ENCODE measurements around the gene MB.

The MB gene

DNA sequence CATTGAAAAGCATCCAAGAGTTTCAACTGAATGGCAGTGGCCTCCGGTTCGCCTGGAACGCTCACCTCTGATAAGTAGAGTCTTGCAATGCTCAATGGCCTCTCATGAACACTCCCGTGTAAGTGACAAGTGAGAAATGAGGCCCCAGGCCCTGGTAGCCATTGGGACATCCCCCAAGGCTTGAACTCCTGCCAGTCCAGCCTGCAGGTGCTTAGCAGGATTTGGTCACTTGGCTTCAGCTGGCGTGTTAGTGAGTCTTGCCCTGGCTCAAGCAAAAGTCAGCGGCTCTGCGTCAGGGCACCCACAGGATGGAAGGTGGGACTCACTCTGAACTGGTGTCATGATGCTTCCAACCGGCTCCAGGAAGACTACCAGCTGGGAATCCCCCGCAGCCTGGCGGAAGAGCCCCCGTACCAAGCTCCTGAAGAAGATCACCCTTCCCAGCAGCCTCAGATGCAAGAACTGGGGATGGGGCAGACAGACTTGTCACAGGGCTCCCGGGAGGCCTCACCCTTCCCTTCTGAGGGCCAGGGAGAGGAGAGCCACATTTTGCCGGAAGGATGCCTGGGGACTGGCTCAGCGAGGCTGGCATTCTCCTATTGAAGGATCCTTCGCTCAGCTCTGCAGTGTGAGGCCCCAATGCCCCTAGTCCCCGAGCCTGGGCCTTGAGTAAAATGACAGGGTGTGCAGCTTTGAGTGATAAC, 19.3 kb downstream of the MB start:
- DNase-seq (ENCODE audit: low read depth in 3 of 3, low spot score in 1 of 3): no peak

DNA sequence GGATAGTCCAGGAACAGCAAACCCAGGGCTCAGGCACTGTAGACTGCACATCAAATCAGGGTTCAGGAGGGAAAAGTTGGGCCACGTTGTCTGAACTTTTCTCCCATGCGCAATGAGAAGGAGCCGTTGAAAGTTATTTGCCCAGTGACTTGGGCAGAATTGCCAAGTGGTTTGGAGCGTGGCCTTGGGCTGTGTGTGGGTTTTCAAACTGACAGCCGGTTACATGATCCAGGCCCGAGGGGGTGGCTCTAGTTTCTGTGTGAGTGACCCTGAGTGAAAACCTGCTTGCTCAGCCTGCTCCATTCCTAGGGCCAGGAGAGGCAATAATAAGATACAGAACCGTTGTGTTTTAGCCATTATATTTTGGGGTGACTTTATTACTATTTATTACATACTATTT, 20.3 kb downstream of the MB start:
- DNase-seq (ENCODE audit: low read depth in 3 of 3, low spot score in 1 of 3): no peak

- no peak for DNase-seq (ENCODE audit: low read depth in 3 of 3, low spot score in 1 of 3)
Observed at GRCh38 chr22:35594686-35595085, 22.4 kb downstream of the MB start.

DNA sequence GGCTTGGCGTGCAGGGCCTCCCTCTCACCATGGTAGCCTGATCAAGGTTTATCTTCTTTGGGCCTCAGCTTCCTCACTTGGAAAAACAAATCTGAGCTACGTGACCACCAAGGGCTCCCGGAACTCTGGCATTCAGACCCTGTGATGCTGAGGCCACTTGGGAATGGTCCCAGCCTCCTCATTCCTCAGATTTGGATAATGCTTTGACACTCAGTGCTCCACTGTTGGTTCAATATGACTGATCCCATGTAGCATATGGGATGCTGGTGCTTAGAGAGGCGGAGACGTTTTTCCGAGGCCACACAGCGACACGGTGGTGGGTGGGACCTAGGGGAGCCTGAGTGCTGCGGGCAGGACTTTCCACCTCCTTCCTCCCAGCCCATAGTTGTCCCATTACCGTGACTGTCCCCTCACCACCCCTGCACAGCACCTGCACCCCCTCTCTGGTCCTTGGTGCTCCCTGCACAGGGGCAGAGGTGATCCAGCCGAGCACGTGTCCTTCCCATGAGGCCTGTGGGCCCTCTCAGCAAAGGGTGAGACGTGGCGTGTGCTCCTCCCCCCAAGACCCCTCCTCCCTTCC, 23.1 kb downstream of the MB start:
- DNase-seq (ENCODE audit: low read depth in 3 of 3, low spot score in 1 of 3): no peak

DNA sequence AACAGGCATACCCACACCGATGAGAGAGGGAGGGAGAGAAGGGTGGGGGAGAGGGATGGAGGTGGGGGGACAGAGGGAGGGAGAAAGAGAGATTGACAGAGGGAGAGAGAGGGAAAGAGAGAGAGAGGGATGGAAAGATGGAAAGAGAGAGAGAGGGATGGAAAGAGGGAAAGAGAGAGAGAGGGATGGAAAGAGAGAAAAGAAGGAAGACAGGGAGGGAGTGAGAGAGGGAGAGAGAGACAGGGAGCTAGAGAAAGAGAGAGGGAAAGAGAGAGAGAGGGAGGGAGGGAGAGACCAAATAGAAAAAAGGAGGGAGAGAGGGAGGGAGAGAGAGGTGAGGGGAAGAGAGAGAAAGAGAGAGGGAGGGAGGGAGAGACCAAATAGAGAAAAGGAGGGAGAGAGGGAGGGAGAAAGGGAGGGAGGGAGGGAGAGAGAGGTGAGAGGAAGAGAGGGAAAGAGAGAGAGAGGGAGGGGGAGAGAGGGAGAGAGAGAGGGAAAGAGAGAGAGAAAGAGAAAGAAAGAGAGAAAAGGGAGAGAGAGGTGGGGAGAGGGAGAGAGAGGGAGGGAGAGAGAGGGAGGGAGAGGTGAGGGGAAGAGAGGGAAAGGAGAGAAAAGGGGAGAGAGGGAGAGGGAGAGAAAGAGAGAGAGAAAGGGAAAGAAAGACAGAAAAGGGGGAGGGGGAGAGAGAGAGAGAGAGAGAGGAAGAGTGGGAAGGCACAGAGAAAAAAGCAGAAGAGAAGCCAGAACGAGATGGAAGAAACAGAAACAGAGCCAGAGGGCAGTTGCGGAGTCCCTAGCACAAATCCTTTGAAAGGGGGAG, 23.8 kb downstream of the MB start:
- DNase-seq (ENCODE audit: low read depth in 3 of 3, low spot score in 1 of 3): no peak

DNA sequence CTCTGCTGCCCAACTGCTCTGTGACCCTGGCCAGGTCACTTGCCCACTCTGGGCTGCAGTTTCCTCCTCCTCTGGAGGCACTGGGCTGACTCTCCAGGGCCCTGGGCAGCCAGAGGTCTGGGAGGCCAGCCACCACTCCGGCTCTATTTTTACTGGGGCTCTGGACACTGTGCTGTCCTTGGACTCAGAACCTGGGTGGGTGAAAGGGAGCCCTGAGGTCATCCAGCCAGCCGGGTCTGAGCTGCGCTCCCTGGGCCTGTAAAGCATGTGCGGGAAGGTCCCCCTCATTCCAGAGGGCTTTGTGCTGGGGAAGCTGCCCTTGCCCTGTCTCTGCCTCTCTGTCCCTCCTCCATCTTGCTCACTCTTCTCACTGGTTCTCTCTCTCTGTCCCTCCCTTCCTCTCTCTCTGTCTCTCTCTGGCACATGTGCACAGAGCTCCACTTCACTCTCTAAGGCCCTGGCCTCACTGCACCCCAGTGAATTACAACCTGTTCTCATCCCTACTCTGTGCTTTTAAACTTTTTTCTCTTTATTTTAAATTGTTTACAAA, 24.6 kb downstream of the MB start:
- DNase-seq (ENCODE audit: low read depth in 3 of 3, low spot score in 1 of 3): no peak

- no peak for DNase-seq (ENCODE audit: low read depth in 3 of 3, low spot score in 1 of 3)
Observed at GRCh38 chr22:35591714-35592417, 25.3 kb downstream of the MB start.

- DNase-seq (ENCODE audit: low read depth in 3 of 3, low spot score in 1 of 3): no peak
Observed at GRCh38 chr22:35590634-35591295, 26.4 kb downstream of the MB start.

- DNase-seq (ENCODE audit: low read depth in 3 of 3, low spot score in 1 of 3): no peak
Observed at GRCh38 chr22:35589756-35590093, 27.4 kb downstream of the MB start.

GRCh38 chr22:35589071-35589755, 27.9 kb downstream of the MB start:
- DNase-seq (ENCODE audit: low read depth in 3 of 3, low spot score in 1 of 3): no peak

- no peak for DNase-seq (ENCODE audit: low read depth in 3 of 3, low spot score in 1 of 3)
Observed at GRCh38 chr22:35587896-35588295, 29.2 kb downstream of the MB start.

GRCh38 chr22:35587447-35587870, 29.7 kb downstream of the MB start:
- DNase-seq (ENCODE audit: low read depth in 3 of 3, low spot score in 1 of 3): no peak

- DNase-seq (ENCODE audit: low read depth in 3 of 3, low spot score in 1 of 3): no peak
Observed at GRCh38 chr22:35586771-35587170, 30.4 kb downstream of the MB start.

DNA sequence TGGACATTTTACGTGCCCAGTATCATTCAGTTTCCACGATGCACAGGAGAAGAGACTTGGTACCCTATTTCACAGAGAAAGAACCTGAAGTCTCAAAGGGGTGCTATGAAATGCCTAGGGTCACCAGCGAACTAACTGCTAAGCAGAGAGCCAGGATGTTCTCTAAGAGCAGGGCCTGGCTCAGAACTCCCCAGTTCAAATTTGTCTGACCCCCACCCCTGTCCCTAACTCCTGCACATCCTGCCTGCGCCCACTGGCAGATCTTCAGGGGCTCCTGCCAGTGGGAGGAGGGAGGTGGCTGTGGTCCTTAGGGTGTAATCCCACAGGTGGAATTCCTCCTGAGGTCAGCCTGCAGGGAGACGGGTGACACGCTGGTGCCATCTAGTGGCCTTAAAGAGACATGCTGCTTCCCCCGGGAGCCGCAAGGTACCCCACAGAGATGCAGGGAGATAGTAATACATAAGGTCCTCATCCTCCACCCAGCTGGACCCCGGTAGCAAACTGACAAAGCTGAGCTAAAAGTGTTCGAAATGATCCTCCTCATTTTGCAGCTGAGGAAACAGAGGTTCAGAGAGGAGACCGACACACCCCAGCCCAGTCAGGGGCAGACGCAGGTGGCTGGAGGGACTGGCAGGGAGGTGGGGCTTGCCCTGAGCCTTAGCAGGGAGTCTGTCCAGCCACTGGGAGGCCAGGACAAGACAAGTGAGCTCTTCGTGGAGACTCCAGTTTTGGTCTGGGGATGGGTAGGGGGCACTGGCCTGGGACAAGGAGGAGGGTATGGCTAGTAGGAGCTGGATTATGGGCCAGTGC, 34.1 kb downstream of the MB start:
- peak; percentile 5 to 29 (median 18) for DNase-seq (ENCODE audit: low read depth in 3 of 3, low spot score in 1 of 3)

DNA sequence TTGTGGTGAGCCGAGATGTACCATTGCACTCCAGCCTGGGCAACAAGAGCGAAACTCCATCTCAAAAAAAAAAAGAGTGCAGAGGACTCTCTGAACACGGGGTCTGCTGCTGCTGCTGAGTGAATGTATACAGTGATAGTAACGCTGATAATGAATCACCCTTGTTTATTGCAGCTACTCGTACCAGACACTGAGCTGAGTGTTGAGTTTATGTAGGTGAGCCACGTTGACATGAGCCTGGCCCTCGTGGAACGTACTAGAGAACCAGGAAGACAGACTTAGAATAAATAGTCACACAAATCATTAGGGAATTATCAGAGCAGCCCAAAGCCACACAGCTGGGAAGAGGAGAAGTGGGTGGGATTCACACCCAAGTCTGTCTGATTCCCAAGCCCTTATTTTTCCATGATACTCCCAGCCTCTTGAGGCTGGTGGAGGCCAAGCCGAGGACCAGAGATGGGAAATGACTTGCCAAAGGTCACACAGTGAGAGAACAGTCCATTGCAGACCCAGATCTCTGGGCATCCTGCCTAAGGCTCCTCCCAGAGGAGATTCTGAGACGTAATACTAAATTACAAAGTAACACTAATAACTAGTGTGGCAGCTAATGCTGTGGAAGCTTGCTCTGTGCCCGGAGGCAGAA, 34.8 kb downstream of the MB start:
- no peak for DNase-seq (ENCODE audit: low read depth in 3 of 3, low spot score in 1 of 3)

GRCh38 chr22:35581023-35581413, 36.1 kb downstream of the MB start:
- DNase-seq (ENCODE audit: low read depth in 3 of 3, low spot score in 1 of 3): no peak

- no peak for DNase-seq (ENCODE audit: low read depth in 3 of 3, low spot score in 1 of 3)
Observed at GRCh38 chr22:35580351-35581022, 36.6 kb downstream of the MB start.

DNA sequence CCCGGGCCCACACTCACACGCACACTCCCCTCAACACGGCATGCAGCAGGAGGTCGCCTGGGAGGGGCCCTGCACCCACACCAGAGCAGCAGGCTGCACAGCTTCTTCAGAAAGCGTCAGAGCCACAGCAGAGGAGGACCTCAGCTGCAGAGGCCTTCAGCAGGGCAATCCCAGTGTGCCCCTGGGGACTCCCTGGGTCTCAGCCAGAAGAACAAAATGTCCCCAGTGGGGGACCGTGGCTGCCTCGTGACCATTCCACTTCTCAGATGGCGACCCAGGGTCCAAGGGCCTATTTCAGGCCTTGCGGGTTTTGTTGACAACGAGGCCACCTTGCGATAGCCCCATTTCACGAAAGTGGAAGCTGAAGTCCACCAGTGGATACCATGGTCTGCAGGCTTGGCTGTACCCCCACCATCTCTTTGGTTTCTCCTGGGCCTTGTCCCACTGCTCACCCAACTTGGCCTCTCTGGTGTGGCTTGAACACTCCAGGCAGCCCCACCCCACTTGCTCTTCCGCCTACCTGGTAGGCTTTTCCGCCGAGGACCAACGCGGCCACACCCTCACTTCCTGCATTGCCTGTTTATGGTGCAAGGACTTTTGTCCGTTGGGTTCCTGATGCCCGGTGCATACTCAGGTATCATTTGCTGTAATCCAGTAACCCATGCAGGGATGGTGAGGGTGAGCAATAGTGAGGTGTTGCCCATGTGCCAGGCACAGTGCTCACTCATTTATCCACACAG, 38.1 kb downstream of the MB start:
- DNase-seq (ENCODE audit: low read depth in 3 of 3, low spot score in 1 of 3): no peak

Data from stimulated activated CD4-positive, alpha-beta T cell treated with anti-CD3 and anti-CD28 coated beads, TNF-alpha, amount 100 ng/mL, for 1 hour (primary cell).